OCI-LY3 (cell line): ENCODE data around the gene CFAP77.

Experiments
- EZH2phosphoT487 ChIP-seq: fragments of 200-600 bp; shearing (Covaris generic); IDR thresholded peaks from 2 replicates; pipeline ENCODE4 v1.6.1; 2018; ENCODE audit warnings: antibody characterized with exemption, mixed run types, low read depth
- TF ChIP-seq, protein P1 (sequence below): fragments of 200-600, 300-600 bp; sonication (generic); IDR thresholded peaks from 2 replicates; pipeline ENCODE4 v1.5.1; 2014; ENCODE audit warnings: antibody characterized with exemption, low read length, low read depth

DNA sequence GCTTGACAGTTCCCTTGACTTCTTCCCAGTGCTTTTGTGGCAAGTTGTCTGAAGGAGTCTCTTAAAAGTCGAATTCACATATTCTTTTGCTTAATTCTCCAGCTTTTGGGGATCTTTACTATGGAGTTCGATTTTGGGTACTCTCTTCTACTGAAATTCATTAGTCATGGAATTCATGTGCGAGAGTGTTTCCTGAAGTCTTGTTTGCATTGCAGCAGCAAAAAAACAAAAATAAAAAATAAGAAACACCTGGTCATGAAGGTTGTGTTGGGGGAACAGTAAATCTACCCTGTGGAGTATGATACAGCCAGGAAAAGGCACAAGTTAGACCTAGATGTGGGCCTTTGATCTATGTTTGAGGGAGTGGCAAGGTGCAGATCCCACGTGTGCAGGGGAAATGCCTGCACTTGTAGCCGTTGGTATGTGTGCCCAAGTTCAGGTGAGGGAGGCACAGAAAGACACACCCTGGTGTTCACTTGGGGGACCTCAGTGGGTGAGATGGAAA is 55.2 kb downstream of the CFAP77 start:
- TF ChIP-seq EZH2phosphoT487 = no peak
- TF ChIP-seq, protein P1, sequence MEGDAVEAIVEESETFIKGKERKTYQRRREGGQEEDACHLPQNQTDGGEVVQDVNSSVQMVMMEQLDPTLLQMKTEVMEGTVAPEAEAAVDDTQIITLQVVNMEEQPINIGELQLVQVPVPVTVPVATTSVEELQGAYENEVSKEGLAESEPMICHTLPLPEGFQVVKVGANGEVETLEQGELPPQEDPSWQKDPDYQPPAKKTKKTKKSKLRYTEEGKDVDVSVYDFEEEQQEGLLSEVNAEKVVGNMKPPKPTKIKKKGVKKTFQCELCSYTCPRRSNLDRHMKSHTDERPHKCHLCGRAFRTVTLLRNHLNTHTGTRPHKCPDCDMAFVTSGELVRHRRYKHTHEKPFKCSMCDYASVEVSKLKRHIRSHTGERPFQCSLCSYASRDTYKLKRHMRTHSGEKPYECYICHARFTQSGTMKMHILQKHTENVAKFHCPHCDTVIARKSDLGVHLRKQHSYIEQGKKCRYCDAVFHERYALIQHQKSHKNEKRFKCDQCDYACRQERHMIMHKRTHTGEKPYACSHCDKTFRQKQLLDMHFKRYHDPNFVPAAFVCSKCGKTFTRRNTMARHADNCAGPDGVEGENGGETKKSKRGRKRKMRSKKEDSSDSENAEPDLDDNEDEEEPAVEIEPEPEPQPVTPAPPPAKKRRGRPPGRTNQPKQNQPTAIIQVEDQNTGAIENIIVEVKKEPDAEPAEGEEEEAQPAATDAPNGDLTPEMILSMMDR = no peak
